GM23248 (cell line): ENCODE data around the gene TNFRSF6B. TPM values are rescaled to one million over a fixed set of nuclear protein-coding genes. Genes with fewer than 3 reads are reported as not detected.

ENCODE experiments used
- DNase-seq: peaks from one replicate; pipeline ENCODE4 v3.0.0-alpha.2; 2015
- H2AFZ ChIP-seq: fragments of 200-600 bp; sonication (generic); 2 replicates; pipeline ENCODE4 v1.6.1; 2016; ENCODE audit warnings: antibody characterized with exemption
- H3F3A ChIP-seq: fragments of 200-600 bp; sonication (generic); 2 replicates; pipeline ENCODE4 v1.6.1; 2016; ENCODE audit warnings: mild to moderate bottlenecking, antibody characterized with exemption, mixed run types; ENCODE audit not compliant: insufficient read depth
- H3K27ac ChIP-seq: fragments of 200-600 bp; sonication (generic); 2 replicates; pipeline ENCODE4 v1.5.1; 2016; ENCODE audit warnings: mild to moderate bottlenecking
- H3K27me3 ChIP-seq: fragments of 200-600 bp; sonication (generic); replicated peaks from 2 replicates; pipeline ENCODE4 v1.6.1; 2016; ENCODE audit warnings: mild to moderate bottlenecking; ENCODE audit not compliant: insufficient read depth
- H3K36me3 ChIP-seq: fragments of 200-600 bp; sonication (generic); 2 replicates; pipeline ENCODE4 v1.6.1; 2016; ENCODE audit warnings: low read depth, mild to moderate bottlenecking
- H3K4me1 ChIP-seq: fragments of 200-600 bp; sonication (generic); 2 replicates; pipeline ENCODE4 v1.6.1; 2016; ENCODE audit warnings: mild to moderate bottlenecking; ENCODE audit not compliant: insufficient read depth
- H3K4me2 ChIP-seq: fragments of 200-600 bp; sonication (generic); one replicate; pipeline ENCODE4 v1.6.1; 2016; ENCODE audit warnings: mild to moderate bottlenecking; ENCODE audit not compliant: unreplicated experiment
- H3K4me3 ChIP-seq: fragments of 200-600 bp; sonication (generic); 2 replicates; pipeline ENCODE4 v1.5.1; 2016; ENCODE audit warnings: mild to moderate bottlenecking
- H3K79me2 ChIP-seq: fragments of 200-600 bp; sonication (generic); 2 replicates; pipeline ENCODE4 v1.6.1; 2016; ENCODE audit warnings: mild to moderate bottlenecking; ENCODE audit not compliant: insufficient read depth
- H3K9ac ChIP-seq: fragments of 200-600 bp; sonication (generic); 2 replicates; pipeline ENCODE4 v1.6.1; 2016; ENCODE audit warnings: mild to moderate bottlenecking
- H3K9me2 ChIP-seq: fragments of 200-600 bp; sonication (generic); 2 replicates; pipeline ENCODE4 v1.6.1; 2016; ENCODE audit warnings: mixed run types, mild to moderate bottlenecking, moderate library complexity; ENCODE audit not compliant: insufficient read depth
- H3K9me3 ChIP-seq: fragments of 200-600 bp; sonication (generic); one replicate; pipeline ENCODE4 v1.6.1; 2017; ENCODE audit warnings: low read depth
- H4K20me1 ChIP-seq: fragments of 200-600 bp; sonication (generic); 2 replicates; pipeline ENCODE4 v1.6.0; 2016; ENCODE audit not compliant: insufficient read depth
- EZH2 ChIP-seq: fragments of 200-600 bp; sonication (generic); IDR thresholded peaks from 2 replicates; pipeline ENCODE4 v1.6.1; 2018; ENCODE audit warnings: antibody characterized with exemption, mild to moderate bottlenecking; ENCODE audit not compliant: insufficient read depth, poor library complexity, severe bottlenecking
- EZH2phosphoT487 ChIP-seq: fragments of 200-600 bp; sonication (generic); IDR thresholded peaks from 2 replicates; pipeline ENCODE4 v1.6.1; 2018; ENCODE audit warnings: antibody characterized with exemption, moderate library complexity, mild to moderate bottlenecking, low read depth; ENCODE audit not compliant: insufficient read depth
- WGBS, 2 experiments: methylation state at CpG; one replicate each; pipeline ENCODE4 v1.1.6; 2015 to 2017; ENCODE audit warnings: low lambda C conversion rate in 2 of 2, low coverage in 1 of 2; ENCODE audit errors: missing lambda C conversion rate in 2 of 2; 5-methylcytosine and 5-hydroxymethylcytosine counted together
- in situ Hi-C: fragments of 300-500 bp; cut with MboI; formaldehyde crosslinking; loops from 2 replicates; pipeline ENCODE4 v1.15.0; 2020
- polyA plus RNA-seq: library from polyadenylated mRNA; unstranded; fragments of >200 nt; fragmentation: Nextera tagmentation; extraction: Ambion mirVana; gene quantifications from 2 replicates; pipeline ENCODE4 v1.2.1, GENCODE V29; 2016
- total RNA-seq: library from RNA; depleted of rRNA; stranded (reverse); fragments of >200 nt; shearing (Covaris generic); gene quantifications from 2 replicates; pipeline ENCODE4 v1.2.3, GENCODE V29; 2014

The TNFRSF6B gene
- total and polyA plus RNA-seq, 2 experiments from 2014 or later, result 17.4 to 39.9 TPM

- no peak overlapping the region for H3K4me2 ChIP-seq
- no peaks in the 10 kb centered on the region for H3K4me1 ChIP-seq
- H3K4me3 ChIP-seq, result no peak overlapping the region
- in situ Hi-C loops, result no loop called here
- 90 to 93% methylated on average over 10 of the region's 10 CpGs for WGBS, 2 experiments
- H2AFZ ChIP-seq, result no peak overlapping the region
- no peak overlapping the region for H3K27ac ChIP-seq
- H3K9me3 ChIP-seq, result no peaks in the 10 kb centered on the region
- no peaks in the 10 kb centered on the region for H3K27me3 ChIP-seq
- H3K9ac ChIP-seq, result no peak overlapping the region
- H3F3A ChIP-seq, result no peaks in the 10 kb centered on the region
- DNase-seq, result no peak
- H3K9me2 ChIP-seq, result no peaks in the 10 kb centered on the region
- no peaks in the 10 kb centered on the region for H4K20me1 ChIP-seq
- no peaks in the 10 kb centered on the region; the same call in 1 of the 2 replicates for H3K36me3 ChIP-seq
- no peaks in the 10 kb centered on the region for H3K79me2 ChIP-seq
- no peak for TF ChIP-seq EZH2phosphoT487
- TF ChIP-seq EZH2, result no peak
Measured at GRCh38 chr20:63672666-63673065, 23.8 kb upstream of the TNFRSF6B start.

- no peak overlapping the region for H3K27ac ChIP-seq
- H3K27me3 ChIP-seq, result no peaks in the 10 kb centered on the region
- H3K9me2 ChIP-seq, result no peaks in the 10 kb centered on the region
- H3K36me3 ChIP-seq, result no peaks in the 10 kb centered on the region; the same call in 1 of the 2 replicates
- H3K79me2 ChIP-seq, result no peaks in the 10 kb centered on the region
- in situ Hi-C loops, result no loop called here
- WGBS, 2 experiments, result 96 to 98% methylated on average over 14 of the region's 14 CpGs
- H3F3A ChIP-seq, result no peaks in the 10 kb centered on the region
- TF ChIP-seq EZH2phosphoT487 (no peak), EZH2 (no peak)
- no peaks in the 10 kb centered on the region for H4K20me1 ChIP-seq
- no peak overlapping the region for H3K4me2 ChIP-seq
- H2AFZ ChIP-seq, result no peak overlapping the region
- no peaks in the 10 kb centered on the region for H3K4me1 ChIP-seq
- H3K9ac ChIP-seq, result no peak overlapping the region
- no peak for DNase-seq
- H3K9me3 ChIP-seq, result no peaks in the 10 kb centered on the region
- no peak overlapping the region for H3K4me3 ChIP-seq
Measured at GRCh38 chr20:63673951-63674350, 22.5 kb upstream of the TNFRSF6B start.

- Histone ChIP-seq H3K36me3 (no peaks in the 10 kb centered on the region), H3K27ac (no peak overlapping the region)
- in situ Hi-C loops, result no loop called here
Measured at GRCh38 chr20:63675681-63676368, 20.6 kb upstream of the TNFRSF6B start.

GRCh38 chr20:63678071-63678470 lies 18.4 kb upstream of the TNFRSF6B start:
- Histone ChIP-seq H3K36me3 (no peaks in the 10 kb centered on the region), H3K4me1 (peaks cover 13% of the 10 kb centered on the region), H2AFZ (no peak overlapping the region), H3K79me2 (no peaks in the 10 kb centered on the region), H3K27me3 (no peaks in the 10 kb centered on the region), H4K20me1 (no peaks in the 10 kb centered on the region), H3K9me2 (no peaks in the 10 kb centered on the region), H3K9me3 (no peaks in the 10 kb centered on the region), H3K4me3 (no peak overlapping the region), H3K9ac (no peak overlapping the region), H3K27ac (no peak overlapping the region), H3K4me2 (no peak overlapping the region), H3F3A (peaks cover 14% of the 10 kb centered on the region; the same call in 1 of the 2 replicates)
- in situ Hi-C loops, result no loop called here
- no peak for TF ChIP-seq EZH2phosphoT487
- TF ChIP-seq EZH2, result no peak
- no peak for DNase-seq
- 41 to 47% methylated on average over 13 of the region's 13 CpGs for WGBS, 2 experiments

More at GRCh38 chr20:63675681-63676368, 20.6 kb upstream of the TNFRSF6B start:
- Histone ChIP-seq H4K20me1 (no peaks in the 10 kb centered on the region), H3K27me3 (no peaks in the 10 kb centered on the region), H3K9me2 (no peaks in the 10 kb centered on the region), H3K79me2 (no peaks in the 10 kb centered on the region), H3K4me1 (no peaks in the 10 kb centered on the region), H3K9ac (no peak overlapping the region), H3F3A (no peaks in the 10 kb centered on the region), H2AFZ (no peak overlapping the region), H3K4me3 (no peak overlapping the region), H3K9me3 (no peaks in the 10 kb centered on the region), H3K4me2 (no peak overlapping the region)
- TF ChIP-seq EZH2 (no peak), EZH2phosphoT487 (no peak)
- DNase-seq, result no peak
- 97 to 98% methylated on average over 20 of the region's 20 CpGs for WGBS, 2 experiments
